ENCODE measurements around the gene HTR3E. TPM values are rescaled to one million over a fixed set of nuclear protein-coding genes. Genes with fewer than 3 reads are reported as not detected.
"Not testable (repeated sequence)": the region's sequence is repeated elsewhere in the genome, so short reads cannot be mapped to it uniquely, and the experiment has no call there.

Gene HTR3E
- total RNA-seq, 8 experiments from 2014 or later, result 0.05 to 0.49 (median 0.25) TPM; not detected in 1

DNA sequence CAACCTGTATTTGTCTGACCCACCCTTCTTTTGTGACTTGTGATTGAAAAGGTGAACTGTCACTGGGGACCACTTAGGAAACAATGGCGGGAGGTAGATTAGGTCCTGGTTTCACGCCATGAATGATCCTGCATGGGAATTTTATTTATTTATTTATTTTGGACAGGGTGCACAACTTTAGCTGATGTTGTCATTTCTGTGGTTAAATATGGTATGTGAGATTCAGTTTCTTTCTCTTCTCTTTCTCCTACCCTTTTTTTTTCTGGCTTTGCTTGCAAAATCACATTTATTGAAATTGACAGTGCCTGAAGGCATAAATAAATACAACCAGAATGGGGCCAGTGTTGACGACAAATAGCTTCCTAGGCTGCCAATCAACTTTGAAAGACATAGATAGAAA is 18.0 kb upstream of the HTR3E start:
- WGBS, 10 experiments, result 43 to 100% (median 90%) methylated on average over 1 to 3 of the region's 3 CpGs; no CpG with 5 or more reads in 1 of the 10 experiments
- no peak overlapping the region for H3K4me3 ChIP-seq
- in situ Hi-C loops (cut with MboI; ENCODE audit: low pct_unique_long_range_greater_than_20kb in 2 of 9, low sequenced_read_pairs in 9 of 9, unreplicated experiment in 9 of 9), result no loop called here
- no peak overlapping the region for H3K27ac ChIP-seq
- no peak for ATAC-seq (replicated peaks in 6 of 8)
- no peaks in the 10 kb centered on the region for H3K4me1 ChIP-seq (replicated peaks in 1 of 2)

DNA sequence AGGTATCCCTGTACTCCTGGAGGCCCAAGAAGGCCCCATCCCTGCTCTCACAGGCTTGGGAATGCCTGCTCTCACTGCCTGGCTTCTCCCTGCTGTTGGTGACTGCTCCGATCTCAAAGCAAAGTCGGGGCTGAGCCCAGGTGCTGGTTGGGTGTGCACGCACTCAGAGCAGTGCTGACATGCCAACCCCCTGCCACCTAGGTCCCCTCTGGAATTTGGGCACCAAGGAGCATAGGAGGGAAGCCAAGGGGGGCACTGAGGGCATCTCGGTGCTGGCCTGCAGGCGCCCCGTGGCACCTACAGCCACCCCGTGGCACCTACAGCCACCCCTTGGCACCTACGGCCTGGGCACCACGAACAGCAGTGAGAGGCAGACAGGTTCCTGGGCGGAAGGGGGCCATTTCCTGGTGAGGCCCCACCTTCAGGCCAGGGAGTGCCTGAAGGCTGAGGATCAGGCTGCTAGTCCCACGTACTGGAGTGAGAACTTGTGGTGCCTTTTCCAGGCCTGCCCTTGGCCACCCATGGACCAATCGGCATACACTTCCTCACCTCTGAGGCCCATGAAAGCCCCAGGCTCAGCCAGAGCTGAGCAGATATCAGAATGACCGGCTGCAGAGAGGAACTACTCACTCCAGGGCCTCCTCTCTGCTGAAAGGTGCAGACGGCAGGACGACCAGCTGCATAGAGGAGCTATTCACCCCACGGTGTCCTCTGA is 15.6 kb upstream of the HTR3E start:
- WGBS, 10 experiments, result 0 to 100% (median 66%) methylated on average over 1 to 9 of the region's 16 CpGs; no CpG with 5 or more reads in 2 of the 10 experiments
- Histone ChIP-seq H3K4me1 (replicated peaks in 1 of 2) (no peaks in the 10 kb centered on the region), H3K27ac (no peak overlapping the region), H3K4me3 (no peak overlapping the region)
- peak in 1 of 8 experiments; percentile 35 for ATAC-seq (replicated peaks in 6 of 8)
- in situ Hi-C loops (cut with MboI; ENCODE audit: low pct_unique_long_range_greater_than_20kb in 2 of 9, low sequenced_read_pairs in 9 of 9, unreplicated experiment in 9 of 9), result no loop called here

DNA sequence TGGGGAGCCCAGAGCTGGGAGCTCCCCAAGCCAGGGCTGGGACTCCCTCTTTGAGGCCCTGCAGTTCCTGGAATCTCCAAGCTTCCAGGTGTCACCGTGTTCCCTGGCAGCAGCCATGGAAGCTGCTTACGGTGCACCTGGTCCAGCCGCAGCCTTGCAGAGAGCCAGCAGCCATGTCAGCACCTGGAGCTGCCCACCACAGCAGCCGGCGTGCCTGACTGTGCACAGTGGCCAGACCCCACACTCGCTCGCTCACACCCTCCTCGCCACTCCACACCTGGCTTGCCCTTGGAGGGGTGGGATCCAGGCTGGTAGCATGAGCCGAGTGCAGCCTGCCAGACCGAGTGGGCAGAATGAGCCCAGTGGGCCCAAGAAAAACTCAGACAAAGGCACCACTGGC is 14.8 kb upstream of the HTR3E start:
- ATAC-seq (replicated peaks in 6 of 8), result no peak
- in situ Hi-C loops (cut with MboI; ENCODE audit: low pct_unique_long_range_greater_than_20kb in 2 of 9, low sequenced_read_pairs in 9 of 9, unreplicated experiment in 9 of 9), result no loop called here
- Histone ChIP-seq H3K4me3 (no peak overlapping the region), H3K27ac (no peak overlapping the region), H3K4me1 (replicated peaks in 1 of 2) (no peaks in the 10 kb centered on the region)
- 88 to 100% methylated on average over 2 to 3 of the region's 10 CpGs; no CpG with 5 or more reads in 8 of the 10 experiments for WGBS, 10 experiments

DNA sequence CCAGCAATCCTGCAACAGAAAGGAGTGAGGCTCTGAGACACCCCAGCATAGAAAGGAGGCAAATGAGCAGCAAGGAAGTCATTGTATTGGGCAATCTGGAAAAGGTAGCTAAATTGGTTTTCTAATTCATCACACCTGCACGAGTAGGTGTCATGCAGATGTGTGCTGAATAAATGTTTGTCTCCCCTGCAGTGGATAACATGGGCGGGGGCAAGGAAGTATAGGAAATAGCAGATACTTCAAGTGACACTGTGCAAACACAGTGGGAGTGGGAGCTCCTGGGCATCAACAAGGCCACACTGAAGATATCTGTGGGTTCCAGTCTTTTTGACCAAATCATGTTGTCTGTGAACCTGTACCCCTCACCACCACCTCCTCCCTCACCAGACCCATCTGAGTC is 14.4 kb upstream of the HTR3E start:
- no peaks in the 10 kb centered on the region for H3K4me1 ChIP-seq (replicated peaks in 1 of 2)
- ATAC-seq (replicated peaks in 6 of 8), result no peak
- WGBS, 10 experiments, result 29 to 100% (median 57%) methylated on average over 1 of the region's 2 CpGs; no CpG with 5 or more reads in 5 of the 10 experiments
- no peak overlapping the region for H3K27ac ChIP-seq
- in situ Hi-C loops (cut with MboI; ENCODE audit: low pct_unique_long_range_greater_than_20kb in 2 of 9, low sequenced_read_pairs in 9 of 9, unreplicated experiment in 9 of 9), result no loop called here
- no peak overlapping the region for H3K4me3 ChIP-seq

DNA sequence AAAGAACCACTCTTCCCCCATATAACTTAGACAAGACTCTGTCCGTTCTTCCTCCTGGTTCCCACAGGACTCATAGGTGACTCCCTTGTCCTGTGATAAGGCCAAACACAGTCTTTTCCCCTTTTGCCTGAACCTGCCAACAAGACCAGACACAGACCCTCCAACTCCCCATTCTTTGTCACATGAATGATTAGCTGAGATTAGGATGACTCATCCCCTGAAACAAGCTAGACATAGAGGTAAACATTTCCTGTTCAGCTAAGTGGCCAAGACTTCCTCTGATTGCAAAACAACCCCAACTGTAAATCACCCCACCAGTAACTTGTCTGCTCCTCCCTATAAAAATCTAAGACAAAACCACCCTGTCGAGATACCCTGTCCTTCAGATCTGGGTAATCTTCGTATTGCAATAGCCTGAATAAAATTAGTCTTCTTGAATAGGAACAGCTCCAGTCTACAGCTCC is 11.4 kb upstream of the HTR3E start:
- ATAC-seq (replicated peaks in 6 of 8), result peak in 1 of 8 experiments; percentile 46
- H3K27ac ChIP-seq, result no peak overlapping the region
- 30 to 100% (median 64%) methylated on average over 1 to 2 of the region's 3 CpGs; no CpG with 5 or more reads in 3 of the 10 experiments for WGBS, 10 experiments
- H3K4me1 ChIP-seq (replicated peaks in 1 of 2), result no peaks in the 10 kb centered on the region
- in situ Hi-C loops (cut with MboI; ENCODE audit: low pct_unique_long_range_greater_than_20kb in 2 of 9, low sequenced_read_pairs in 9 of 9, unreplicated experiment in 9 of 9), result no loop called here
- H3K4me3 ChIP-seq, result no peak overlapping the region

DNA sequence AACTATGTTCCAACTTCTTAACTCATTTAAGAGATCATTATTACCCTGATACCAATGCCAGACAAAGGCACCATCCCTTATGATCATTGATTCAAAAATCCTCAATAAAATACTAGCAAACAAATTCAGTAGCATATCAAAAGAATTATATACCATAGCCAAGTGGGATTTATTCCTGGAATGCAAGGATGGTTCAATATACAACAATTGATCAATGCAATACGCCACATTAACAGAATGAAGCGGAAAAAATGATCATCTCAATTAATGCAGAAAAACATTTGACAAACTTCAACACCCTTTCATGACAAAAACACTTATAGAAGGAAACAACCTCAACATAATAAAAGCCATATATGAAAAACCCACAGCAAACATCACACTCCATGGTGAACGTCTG is 4.7 kb upstream of the HTR3E start:
- 22 to 100% (median 89%) methylated on average over 1 to 3 of the region's 3 CpGs; no CpG with 5 or more reads in 1 of the 10 experiments for WGBS, 10 experiments
- no peak overlapping the region for H3K4me3 ChIP-seq
- H3K27ac ChIP-seq, result no peak overlapping the region
- in situ Hi-C loops (cut with MboI; ENCODE audit: low pct_unique_long_range_greater_than_20kb in 2 of 9, low sequenced_read_pairs in 9 of 9, unreplicated experiment in 9 of 9), result no loop called here
- H3K4me1 ChIP-seq (replicated peaks in 1 of 2), result no peaks in the 10 kb centered on the region
- ATAC-seq (replicated peaks in 6 of 8), result no peak

DNA sequence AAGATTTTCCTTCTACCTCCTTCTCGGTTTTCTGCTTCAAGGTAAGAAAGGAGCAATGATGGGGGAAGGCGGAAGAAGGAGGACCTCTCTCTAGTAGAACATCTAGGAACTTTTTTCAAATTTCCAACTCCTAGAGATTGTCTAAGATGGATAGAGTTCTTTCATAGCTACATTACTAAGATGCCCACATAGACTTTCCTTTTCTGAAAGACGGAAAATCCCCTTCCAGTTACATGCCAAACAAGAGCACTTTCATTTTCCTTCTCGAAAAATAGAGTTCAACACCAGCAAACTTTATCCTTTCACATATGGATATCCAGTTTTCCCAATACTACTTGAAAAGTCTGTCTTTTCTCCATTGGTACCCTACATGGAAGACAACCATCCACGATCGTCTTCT is 692 bp downstream of the HTR3E start:
- Histone ChIP-seq H3K4me3 (no peak overlapping the region), H3K4me1 (replicated peaks in 1 of 2) (no peaks in the 10 kb centered on the region), H3K27ac (no peak overlapping the region)
- ATAC-seq (replicated peaks in 6 of 8), result no peak
- 24 to 95% (median 70%) methylated on average over 2 to 6 of the region's 6 CpGs; no CpG with 5 or more reads in 1 of the 10 experiments for WGBS, 10 experiments
- in situ Hi-C loops (cut with MboI; ENCODE audit: low pct_unique_long_range_greater_than_20kb in 2 of 9, low sequenced_read_pairs in 9 of 9, unreplicated experiment in 9 of 9), result no loop called here

DNA sequence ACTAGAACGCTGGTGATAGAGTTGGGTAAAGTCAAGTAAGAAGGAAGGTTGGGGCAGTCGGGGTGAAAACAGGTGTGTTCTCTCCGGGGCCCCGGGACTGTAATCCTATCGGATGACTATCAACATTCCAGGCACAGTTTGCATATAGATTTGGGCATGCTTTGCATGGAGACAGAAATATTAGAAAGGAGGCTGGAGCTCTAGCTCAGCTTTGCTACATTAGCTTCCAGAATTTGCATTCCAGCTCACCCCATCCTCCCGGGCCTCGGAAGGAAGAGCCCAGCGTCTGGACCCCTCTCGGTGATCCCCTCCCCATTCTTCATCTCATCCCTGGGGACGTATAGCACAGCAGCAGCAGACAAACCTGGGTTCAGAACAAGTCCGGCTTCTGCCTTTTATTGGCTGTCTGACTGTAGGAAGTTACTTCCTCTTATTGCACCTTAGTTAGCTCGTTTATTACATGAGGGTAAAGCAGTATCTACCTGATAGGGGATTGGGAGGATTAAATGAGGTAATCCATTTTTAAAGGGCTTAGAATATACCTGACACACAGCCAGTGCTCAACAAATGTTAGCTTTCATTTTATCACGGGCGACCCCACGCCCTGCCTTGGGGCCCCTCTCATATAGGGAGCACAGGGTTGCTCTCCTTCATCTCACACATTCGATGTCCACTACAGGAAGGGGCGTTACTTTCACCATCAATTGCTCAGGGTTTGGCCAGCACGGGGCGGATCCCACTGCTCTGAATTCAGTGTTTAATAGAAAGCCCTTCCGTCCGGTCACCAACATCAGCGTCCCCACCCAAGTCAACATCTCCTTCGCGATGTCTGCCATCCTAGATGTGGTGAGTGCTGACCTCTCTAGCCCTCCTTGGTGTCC is 3.2 kb downstream of the HTR3E start:
- Histone ChIP-seq H3K4me1 (replicated peaks in 1 of 2) (no peaks in the 10 kb centered on the region), H3K27ac (no peak overlapping the region), H3K4me3 (no peak overlapping the region)
- 38 to 100% (median 79%) methylated on average over 1 to 15 of the region's 24 CpGs; no CpG with 5 or more reads in 2 of the 10 experiments for WGBS, 10 experiments
- in situ Hi-C loops (cut with MboI; ENCODE audit: low pct_unique_long_range_greater_than_20kb in 2 of 9, low sequenced_read_pairs in 9 of 9, unreplicated experiment in 9 of 9), result loop anchor here in 1 of 9 experiments (25.0 kb wide), 1 partner anchor 188 kb away; no protein-coding TSS in a partner anchor
- no peak for ATAC-seq (replicated peaks in 6 of 8)

DNA sequence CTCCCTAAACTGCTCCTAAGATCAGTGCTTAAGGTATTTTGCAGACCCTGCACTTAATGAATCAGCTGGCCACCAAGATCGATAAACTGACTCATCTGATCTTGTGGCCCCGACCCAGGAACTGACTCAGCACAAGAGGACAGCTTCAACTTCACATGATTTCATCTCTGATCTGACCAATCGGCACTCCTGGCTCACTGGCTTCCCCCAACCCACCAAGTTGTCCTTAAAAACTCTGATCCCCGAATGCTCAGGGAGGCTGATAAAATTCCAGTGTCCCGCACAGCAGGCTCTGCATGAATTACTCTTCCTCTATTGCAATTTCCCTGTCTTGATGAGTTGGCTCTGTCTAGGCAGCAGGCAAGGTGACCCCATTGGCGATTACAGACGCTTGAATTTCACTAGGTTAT is 13.5 kb downstream of the HTR3E start:
- WGBS, 10 experiments, result 38 to 92% (median 55%) methylated on average over 2 to 7 of the region's 7 CpGs; no CpG with 5 or more reads in 1 of the 10 experiments
- in situ Hi-C loops (cut with MboI; ENCODE audit: low pct_unique_long_range_greater_than_20kb in 2 of 9, low sequenced_read_pairs in 9 of 9, unreplicated experiment in 9 of 9), result loop anchor here in 1 of 9 experiments (25.0 kb wide), 1 partner anchor 198 kb away; no protein-coding TSS in a partner anchor
- peak in 3 of 8 experiments; percentile 27 to 36 (median 36) for ATAC-seq (replicated peaks in 6 of 8)
- H3K27ac ChIP-seq, result no peak overlapping the region
- H3K4me1 ChIP-seq (replicated peaks in 1 of 2), result no peaks in the 10 kb centered on the region
- no peak overlapping the region for H3K4me3 ChIP-seq

DNA sequence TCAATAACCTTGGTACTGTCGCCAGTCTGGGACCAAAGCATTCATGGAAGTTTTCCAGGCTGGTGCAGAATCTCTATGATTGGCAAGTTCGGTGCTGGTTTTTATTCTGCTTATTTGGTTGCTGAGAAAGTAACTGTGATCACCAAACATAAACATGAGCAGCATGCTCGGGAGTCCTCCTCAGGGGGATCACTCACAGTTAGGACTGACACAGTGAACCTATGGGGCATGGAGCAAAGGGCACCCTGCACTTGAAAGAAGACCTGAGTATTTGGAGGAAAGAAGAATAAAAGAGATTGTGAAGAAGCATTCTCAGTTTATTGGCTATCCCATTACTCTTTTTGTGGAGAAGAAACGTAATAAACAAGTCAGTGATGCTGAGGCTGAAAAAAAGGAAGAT is 19.2 kb downstream of the HTR3E start:
- ATAC-seq (replicated peaks in 6 of 8), result no peak
- Histone ChIP-seq H3K27ac (no peak overlapping the region), H3K4me3 (no peak overlapping the region), H3K4me1 (replicated peaks in 1 of 2) (no peaks in the 10 kb centered on the region)
- 33 to 79% (median 64%) methylated on average over 1 to 4 of the region's 4 CpGs for WGBS, 10 experiments
- in situ Hi-C loops (cut with MboI; ENCODE audit: low pct_unique_long_range_greater_than_20kb in 2 of 9, low sequenced_read_pairs in 9 of 9, unreplicated experiment in 9 of 9), result loop anchor here in 1 of 9 experiments (25.0 kb wide), 1 partner anchor 204 kb away; no protein-coding TSS in a partner anchor

DNA sequence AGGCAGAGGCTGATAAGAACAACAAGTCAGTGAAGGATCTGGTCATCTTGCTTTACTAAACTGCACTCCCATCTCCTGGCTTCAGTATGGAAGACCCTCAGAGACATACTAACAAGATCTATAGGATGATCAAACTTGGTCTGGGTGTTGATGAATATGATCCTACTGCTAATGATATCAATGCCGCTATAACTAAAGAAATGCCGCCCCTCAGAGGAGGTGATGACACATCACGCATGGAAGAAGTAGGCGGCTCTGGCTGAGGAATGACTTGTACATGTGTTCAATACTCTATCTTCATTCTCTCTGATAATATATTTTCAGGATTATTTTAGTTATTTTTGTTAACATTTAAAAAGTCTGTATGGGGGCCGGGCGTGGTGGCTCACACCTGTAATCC is 20.8 kb downstream of the HTR3E start:
- no peaks in the 10 kb centered on the region for H3K4me1 ChIP-seq (replicated peaks in 1 of 2)
- in situ Hi-C loops (cut with MboI; ENCODE audit: low pct_unique_long_range_greater_than_20kb in 2 of 9, low sequenced_read_pairs in 9 of 9, unreplicated experiment in 9 of 9), result loop anchor here in 1 of 9 experiments (25.0 kb wide), 1 partner anchor 205 kb away; no protein-coding TSS in a partner anchor
- no peak overlapping the region for H3K4me3 ChIP-seq
- 48 to 93% (median 93%) methylated on average over 2 to 5 of the region's 6 CpGs; no CpG with 5 or more reads in 5 of the 10 experiments for WGBS, 10 experiments
- no peak overlapping the region for H3K27ac ChIP-seq
- ATAC-seq (replicated peaks in 6 of 8), result peak in 1 of 8 experiments; percentile 39

DNA sequence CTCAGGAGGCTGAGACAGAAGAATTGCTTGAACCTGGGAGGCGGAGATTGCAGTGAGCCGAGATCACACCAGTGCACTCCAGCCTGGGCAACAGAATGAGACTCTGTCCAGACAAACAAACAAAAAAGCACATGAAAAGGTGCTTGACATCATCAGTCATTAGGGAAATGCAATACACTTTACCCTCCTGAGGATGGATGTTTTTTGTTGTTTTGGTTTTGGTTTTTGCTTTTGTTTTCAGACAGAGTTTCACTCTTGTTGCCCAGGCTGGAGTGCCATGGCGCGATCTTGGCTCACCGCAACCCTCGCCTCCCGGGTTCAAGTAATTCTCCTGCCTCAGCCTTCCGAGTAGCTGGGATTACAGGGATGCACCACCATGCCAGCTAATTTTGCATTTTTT is 24.2 kb downstream of the HTR3E start:
- in situ Hi-C loops (cut with MboI; ENCODE audit: low pct_unique_long_range_greater_than_20kb in 2 of 9, low sequenced_read_pairs in 9 of 9, unreplicated experiment in 9 of 9), result loop anchor here in 2 of 9 experiments (10.0 to 25.0 kb wide), 2 partner anchors 209 to 226 kb away; no protein-coding TSS in a partner anchor
- not testable (repeated sequence) for ATAC-seq (replicated peaks in 6 of 8); H3K27ac ChIP-seq; H3K4me1 ChIP-seq (replicated peaks in 1 of 2); H3K4me3 ChIP-seq
- WGBS, 10 experiments, result 72 to 100% (median 97%) methylated on average over 1 to 8 of the region's 8 CpGs; no CpG with 5 or more reads in 2 of the 10 experiments
